HFF-Myc (cell line): ENCODE measurements around the gene PSMG3.

Experiments
- DNase-seq: peaks from one replicate; pipeline ENCODE4 v3.0.0-alpha.2; 2011; ENCODE audit warnings: low read depth; ENCODE audit errors: extremely low read depth
- H3K4me3 ChIP-seq: replicated peaks from 2 replicates; pipeline ENCODE4 v1.5.1; 2011; ENCODE audit warnings: low read depth, mild to moderate bottlenecking, control low read depth, low read length
- TF ChIP-seq, protein P1 (sequence below): IDR thresholded peaks from 2 replicates; pipeline ENCODE4 v1.5.1; 2012; ENCODE audit warnings: mild to moderate bottlenecking, low read depth, low read length, control low read depth; ENCODE audit errors: missing control alignments

The PSMG3 gene

GRCh38 chr7:1563981-1564602 lies 5.7 kb downstream of the PSMG3 start:
- no peak overlapping the region for H3K4me3 ChIP-seq
- TF ChIP-seq, protein P1, sequence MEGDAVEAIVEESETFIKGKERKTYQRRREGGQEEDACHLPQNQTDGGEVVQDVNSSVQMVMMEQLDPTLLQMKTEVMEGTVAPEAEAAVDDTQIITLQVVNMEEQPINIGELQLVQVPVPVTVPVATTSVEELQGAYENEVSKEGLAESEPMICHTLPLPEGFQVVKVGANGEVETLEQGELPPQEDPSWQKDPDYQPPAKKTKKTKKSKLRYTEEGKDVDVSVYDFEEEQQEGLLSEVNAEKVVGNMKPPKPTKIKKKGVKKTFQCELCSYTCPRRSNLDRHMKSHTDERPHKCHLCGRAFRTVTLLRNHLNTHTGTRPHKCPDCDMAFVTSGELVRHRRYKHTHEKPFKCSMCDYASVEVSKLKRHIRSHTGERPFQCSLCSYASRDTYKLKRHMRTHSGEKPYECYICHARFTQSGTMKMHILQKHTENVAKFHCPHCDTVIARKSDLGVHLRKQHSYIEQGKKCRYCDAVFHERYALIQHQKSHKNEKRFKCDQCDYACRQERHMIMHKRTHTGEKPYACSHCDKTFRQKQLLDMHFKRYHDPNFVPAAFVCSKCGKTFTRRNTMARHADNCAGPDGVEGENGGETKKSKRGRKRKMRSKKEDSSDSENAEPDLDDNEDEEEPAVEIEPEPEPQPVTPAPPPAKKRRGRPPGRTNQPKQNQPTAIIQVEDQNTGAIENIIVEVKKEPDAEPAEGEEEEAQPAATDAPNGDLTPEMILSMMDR = no peak
- DNase-seq = no peak

- TF ChIP-seq, protein P1 = no peak
- DNase-seq = no peak
- H3K4me3 ChIP-seq = no peak overlapping the region
Measured at GRCh38 chr7:1562597-1563051, 7.2 kb downstream of the PSMG3 start.

- DNase-seq = no peak
- H3K4me3 ChIP-seq = no peak overlapping the region
- TF ChIP-seq, protein P1 = no peak
Measured at GRCh38 chr7:1562116-1562515, 7.7 kb downstream of the PSMG3 start.

- no peak for DNase-seq
- H3K4me3 ChIP-seq = no peak overlapping the region
- TF ChIP-seq, protein P1 = no peak
Measured at GRCh38 chr7:1561036-1561940, 8.5 kb downstream of the PSMG3 start.

DNA sequence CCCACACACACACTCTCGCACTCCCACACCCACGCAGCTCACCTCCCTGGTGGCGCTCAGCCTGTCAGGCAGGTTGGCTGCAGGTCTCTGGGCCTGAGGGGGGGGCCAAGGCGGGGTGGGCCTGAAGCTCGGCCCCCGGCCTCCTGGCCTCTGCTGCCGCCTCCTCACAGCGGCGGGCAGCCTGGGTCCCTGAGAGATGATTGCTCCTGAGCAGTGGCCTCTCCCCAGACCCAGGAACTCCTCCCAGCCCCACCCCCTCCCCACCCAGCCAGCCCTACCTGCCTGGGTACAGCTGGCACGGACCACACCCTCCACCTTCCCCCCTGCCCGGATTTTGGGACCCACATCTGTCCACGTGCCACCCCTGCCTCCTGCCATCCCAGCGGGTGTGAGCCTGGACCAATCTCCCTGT lies 9.2 kb downstream of the PSMG3 start:
- no peak overlapping the region for H3K4me3 ChIP-seq
- DNase-seq = no peak
- TF ChIP-seq, protein P1 = no peak

GRCh38 chr7:1559626-1560590 lies 9.9 kb downstream of the PSMG3 start:
- TF ChIP-seq, protein P1 = no peak
- no peak overlapping the region for H3K4me3 ChIP-seq
- no peak for DNase-seq
